ENCODE data around the gene KCNA5.

KCNA5 gene

GRCh38 chr12:5013266-5013730 lies 30.4 kb upstream of the KCNA5 start:
- no peak for TF ChIP-seq CTCF (IDR thresholded peaks at IDR 0.05)
- Histone ChIP-seq H3K4me1 (ENCODE audit: control insufficient read depth in 1 of 2, insufficient read depth in 1 of 2, low read depth in 1 of 2, low read length in 1 of 2) (no peaks in the 10 kb centered on the region), H3K9me3 (no peaks in the 10 kb centered on the region), H3K36me3 (no peaks in the 10 kb centered on the region), H3K4me3 (ENCODE audit: low read depth in 1 of 2, low read length in 1 of 2) (no peak overlapping the region), H3K27ac (no peak overlapping the region), H3K27me3 (peaks cover 8% of the 10 kb centered on the region)

- no peak for TF ChIP-seq CTCF (IDR thresholded peaks at IDR 0.05)
- Histone ChIP-seq H3K4me1 (ENCODE audit: control insufficient read depth in 1 of 2, insufficient read depth in 1 of 2, low read depth in 1 of 2, low read length in 1 of 2) (no peaks in the 10 kb centered on the region), H3K9me3 (no peaks in the 10 kb centered on the region), H3K4me3 (ENCODE audit: low read depth in 1 of 2, low read length in 1 of 2) (no peak overlapping the region), H3K27ac (no peak overlapping the region), H3K36me3 (no peaks in the 10 kb centered on the region), H3K27me3 (peaks cover 8% of the 10 kb centered on the region)
Observed at GRCh38 chr12:5014269-5014668, 29.4 kb upstream of the KCNA5 start.

- H3K4me1 ChIP-seq (ENCODE audit: control insufficient read depth in 1 of 2, insufficient read depth in 1 of 2, low read depth in 1 of 2, low read length in 1 of 2) = no peaks in the 10 kb centered on the region
- no peak for TF ChIP-seq CTCF (IDR thresholded peaks at IDR 0.05)
- H3K9me3 ChIP-seq = no peaks in the 10 kb centered on the region
Observed at GRCh38 chr12:5015711-5016492, 27.8 kb upstream of the KCNA5 start.

GRCh38 chr12:5016526-5016925 lies 27.2 kb upstream of the KCNA5 start:
- Histone ChIP-seq H3K4me3 (ENCODE audit: low read depth in 1 of 2, low read length in 1 of 2) (no peak overlapping the region), H3K27ac (no peak overlapping the region), H3K27me3 (peaks cover 8% of the 10 kb centered on the region), H3K9me3 (no peaks in the 10 kb centered on the region), H3K36me3 (no peaks in the 10 kb centered on the region), H3K4me1 (ENCODE audit: control insufficient read depth in 1 of 2, insufficient read depth in 1 of 2, low read depth in 1 of 2, low read length in 1 of 2) (no peaks in the 10 kb centered on the region)
- no peak for TF ChIP-seq CTCF (IDR thresholded peaks at IDR 0.05)

More at GRCh38 chr12:5015711-5016492, 27.8 kb upstream of the KCNA5 start:
- peaks cover 8% of the 10 kb centered on the region for H3K27me3 ChIP-seq
- H3K4me3 ChIP-seq (ENCODE audit: low read depth in 1 of 2, low read length in 1 of 2) = no peak overlapping the region
- no peaks in the 10 kb centered on the region for H3K36me3 ChIP-seq
- no peak overlapping the region for H3K27ac ChIP-seq

GRCh38 chr12:5017638-5018348 lies 25.9 kb upstream of the KCNA5 start:
- Histone ChIP-seq H3K4me3 (ENCODE audit: low read depth in 1 of 2, low read length in 1 of 2) (no peak overlapping the region), H3K27me3 (peaks cover 8% of the 10 kb centered on the region), H3K36me3 (no peaks in the 10 kb centered on the region), H3K9me3 (no peaks in the 10 kb centered on the region), H3K4me1 (ENCODE audit: control insufficient read depth in 1 of 2, insufficient read depth in 1 of 2, low read depth in 1 of 2, low read length in 1 of 2) (no peaks in the 10 kb centered on the region), H3K27ac (no peak overlapping the region)
- no peak for TF ChIP-seq CTCF (IDR thresholded peaks at IDR 0.05)

Data from neutrophil (primary cell).